Peyer's patch (tissue), 4 donors: ENCODE measurements around the gene C1orf74.

Source experiments
- POLR2A ChIP-seq, 2 donors: fragments of 450-650 bp; IDR thresholded peaks; one replicate each; pipeline ENCODE4 v1.5.1; 2017; ENCODE audit warnings: antibody characterized with exemption in 2 of 2, mild to moderate bottlenecking in 2 of 2, moderate library complexity in 2 of 2
- TF ChIP-seq, protein P1 (sequence below), 6 experiments: fragments of 450-650 bp in 4 of 6; fragments of 200-600 bp in 2 of 6; sonication (generic) in 1 of 6; IDR thresholded peaks; one replicate each; pipeline ENCODE4 v1.5.1; 2017 to 2019; ENCODE audit warnings: antibody characterized with exemption in 6 of 6, mild to moderate bottlenecking in 3 of 6, moderate library complexity in 1 of 6

DNA sequence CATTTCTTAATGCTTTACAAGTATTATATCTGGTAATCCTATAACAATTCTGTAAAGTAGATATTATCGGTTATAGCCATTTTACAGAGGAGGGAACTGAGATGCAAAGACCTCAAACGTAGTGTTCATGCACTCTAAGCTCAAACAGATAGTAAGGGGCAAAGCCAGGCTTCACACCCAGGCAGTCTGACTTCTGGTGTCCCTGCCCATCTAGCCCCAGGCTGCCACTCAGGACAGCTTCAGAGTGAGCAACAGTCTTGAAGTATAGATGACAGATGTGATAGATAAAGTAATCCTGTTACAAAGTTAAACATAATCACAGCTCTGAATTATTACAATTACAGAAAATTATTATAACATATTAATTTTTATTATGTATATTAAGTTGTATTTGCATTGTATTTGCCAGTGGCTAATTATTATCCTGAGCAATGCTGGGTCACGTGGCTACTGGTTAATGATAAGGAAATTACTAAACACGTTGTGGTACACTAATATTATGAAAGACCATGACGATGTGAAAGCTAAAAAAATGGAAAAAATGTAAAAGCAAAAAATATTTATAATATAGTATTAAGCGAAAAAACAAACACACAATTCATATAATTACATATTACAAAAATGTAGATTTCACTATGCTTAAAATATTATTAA is 34.6 kb downstream of the C1orf74 start:
- TF ChIP-seq, protein P1, sequence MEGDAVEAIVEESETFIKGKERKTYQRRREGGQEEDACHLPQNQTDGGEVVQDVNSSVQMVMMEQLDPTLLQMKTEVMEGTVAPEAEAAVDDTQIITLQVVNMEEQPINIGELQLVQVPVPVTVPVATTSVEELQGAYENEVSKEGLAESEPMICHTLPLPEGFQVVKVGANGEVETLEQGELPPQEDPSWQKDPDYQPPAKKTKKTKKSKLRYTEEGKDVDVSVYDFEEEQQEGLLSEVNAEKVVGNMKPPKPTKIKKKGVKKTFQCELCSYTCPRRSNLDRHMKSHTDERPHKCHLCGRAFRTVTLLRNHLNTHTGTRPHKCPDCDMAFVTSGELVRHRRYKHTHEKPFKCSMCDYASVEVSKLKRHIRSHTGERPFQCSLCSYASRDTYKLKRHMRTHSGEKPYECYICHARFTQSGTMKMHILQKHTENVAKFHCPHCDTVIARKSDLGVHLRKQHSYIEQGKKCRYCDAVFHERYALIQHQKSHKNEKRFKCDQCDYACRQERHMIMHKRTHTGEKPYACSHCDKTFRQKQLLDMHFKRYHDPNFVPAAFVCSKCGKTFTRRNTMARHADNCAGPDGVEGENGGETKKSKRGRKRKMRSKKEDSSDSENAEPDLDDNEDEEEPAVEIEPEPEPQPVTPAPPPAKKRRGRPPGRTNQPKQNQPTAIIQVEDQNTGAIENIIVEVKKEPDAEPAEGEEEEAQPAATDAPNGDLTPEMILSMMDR (IDR thresholded peaks at IDR 0.05): no peak
- TF ChIP-seq POLR2A (IDR thresholded peaks at IDR 0.05): no peak
